NOMO-1 (cell line): ENCODE results near the gene SMIM24.
"Not testable (repeated sequence)": the region's sequence is repeated elsewhere in the genome, so short reads cannot be mapped to it uniquely, and the experiment has no call there.

Experiments
- DNase-seq, 2 experiments: peaks; one replicate each; lab custom pipeline; 2025; ENCODE audit not compliant: unreplicated experiment in 2 of 2; lab: John Stamatoyannopoulos, UW

The SMIM24 gene

GRCh38 chr19:3480383-3481091, at the start of gene SMIM24:
Gene SMIM24, minus strand, starts transcription at chr19:3480525. Its CDS starts 62 bp downstream, at chr19:3480463.
- no peak for DNase-seq

- not testable (repeated sequence) for DNase-seq
Measured at GRCh38 chr19:3529299-3529698, 49.0 kb upstream of the SMIM24 start.

GRCh38 chr19:3528539-3529211, 48.4 kb upstream of the SMIM24 start:
- DNase-seq: no peak

- DNase-seq: no peak
Measured at GRCh38 chr19:3528080-3528479, 47.8 kb upstream of the SMIM24 start.

- DNase-seq: no peak
Measured at GRCh38 chr19:3527238-3527910, 47.0 kb upstream of the SMIM24 start.

- no peak for DNase-seq
Measured at GRCh38 chr19:3526507-3527237, 46.3 kb upstream of the SMIM24 start.

GRCh38 chr19:3524904-3525451, 44.7 kb upstream of the SMIM24 start:
- no peak for DNase-seq

GRCh38 chr19:3524078-3524842, 43.9 kb upstream of the SMIM24 start:
- no peak for DNase-seq

GRCh38 chr19:3523361-3524077, 43.2 kb upstream of the SMIM24 start:
- DNase-seq: no peak

- DNase-seq: no peak
Measured at GRCh38 chr19:3522421-3523360, 42.4 kb upstream of the SMIM24 start.

- DNase-seq: no peak
Measured at GRCh38 chr19:3521104-3521445, 40.8 kb upstream of the SMIM24 start.

GRCh38 chr19:3520166-3521103, 40.1 kb upstream of the SMIM24 start:
- DNase-seq: no peak

- no peak for DNase-seq
Measured at GRCh38 chr19:3519126-3519525, 38.8 kb upstream of the SMIM24 start.

- no peak for DNase-seq
Measured at GRCh38 chr19:3518659-3519058, 38.3 kb upstream of the SMIM24 start.

- no peak for DNase-seq
Measured at GRCh38 chr19:3518255-3518654, 37.9 kb upstream of the SMIM24 start.

- DNase-seq: no peak
Measured at GRCh38 chr19:3517638-3518037, 37.3 kb upstream of the SMIM24 start.

- no peak for DNase-seq
Measured at GRCh38 chr19:3516675-3517207, 36.4 kb upstream of the SMIM24 start.
